Vagina (tissue), 2 donors: ENCODE measurements around the gene ARHGAP18.

Experiments used
- POLR2A ChIP-seq, 2 donors: fragments of 450-650 bp; IDR thresholded peaks; one replicate each; pipeline ENCODE4 v1.6.1; 2017; ENCODE audit warnings: antibody characterized with exemption in 2 of 2, mild to moderate bottlenecking in 2 of 2, moderate library complexity in 2 of 2
- POLR2AphosphoS5 ChIP-seq, 2 donors: sonication (generic); formaldehyde crosslinking; IDR thresholded peaks; one replicate each; pipeline ENCODE4 v1.9.0; 2017; ENCODE audit warnings: antibody characterized with exemption in 2 of 2, mild to moderate bottlenecking in 2 of 2, low read depth in 1 of 2; ENCODE audit not compliant: insufficient read depth in 1 of 2
- TF ChIP-seq, protein P1 (sequence below), 3 experiments: fragments of 450-650 bp in 2 of 3; fragments of 200-600 bp in 1 of 3; sonication (generic) in 1 of 3; IDR thresholded peaks; one replicate each; pipeline ENCODE4 v1.5.1; 2017 to 2019; ENCODE audit warnings: antibody characterized with exemption in 3 of 3, mild to moderate bottlenecking in 2 of 3, moderate library complexity in 2 of 3

- TF ChIP-seq, protein P1, sequence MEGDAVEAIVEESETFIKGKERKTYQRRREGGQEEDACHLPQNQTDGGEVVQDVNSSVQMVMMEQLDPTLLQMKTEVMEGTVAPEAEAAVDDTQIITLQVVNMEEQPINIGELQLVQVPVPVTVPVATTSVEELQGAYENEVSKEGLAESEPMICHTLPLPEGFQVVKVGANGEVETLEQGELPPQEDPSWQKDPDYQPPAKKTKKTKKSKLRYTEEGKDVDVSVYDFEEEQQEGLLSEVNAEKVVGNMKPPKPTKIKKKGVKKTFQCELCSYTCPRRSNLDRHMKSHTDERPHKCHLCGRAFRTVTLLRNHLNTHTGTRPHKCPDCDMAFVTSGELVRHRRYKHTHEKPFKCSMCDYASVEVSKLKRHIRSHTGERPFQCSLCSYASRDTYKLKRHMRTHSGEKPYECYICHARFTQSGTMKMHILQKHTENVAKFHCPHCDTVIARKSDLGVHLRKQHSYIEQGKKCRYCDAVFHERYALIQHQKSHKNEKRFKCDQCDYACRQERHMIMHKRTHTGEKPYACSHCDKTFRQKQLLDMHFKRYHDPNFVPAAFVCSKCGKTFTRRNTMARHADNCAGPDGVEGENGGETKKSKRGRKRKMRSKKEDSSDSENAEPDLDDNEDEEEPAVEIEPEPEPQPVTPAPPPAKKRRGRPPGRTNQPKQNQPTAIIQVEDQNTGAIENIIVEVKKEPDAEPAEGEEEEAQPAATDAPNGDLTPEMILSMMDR (IDR thresholded peaks at IDR 0.05), result no peak
- TF ChIP-seq POLR2A (IDR thresholded peaks at IDR 0.05) (no peak), POLR2AphosphoS5 (IDR thresholded peaks at IDR 0.05; ENCODE audit: insufficient read depth in 1 of 2, low read depth in 1 of 2) (no peak)
Measured at GRCh38 chr6:129740013-129740412, 30.0 kb upstream of the ARHGAP18 start.
